ENCODE data around the gene CES2.

GRCh38 chr16:66904428-66904845 is 30.9 kb upstream of the CES2 start:
- TF ChIP-seq CTCF (IDR thresholded peaks at IDR 0.05) (no peak), RNF2 (IDR thresholded peaks at IDR 0.05; ENCODE audit: borderline replicate concordance, low read depth) (no peak), RAD21 (conservative IDR thresholded peaks at IDR 0.05 in 1 of 2, IDR thresholded peaks at IDR 0.05 in 1 of 2) (no peak), PBX3 (IDR thresholded peaks at IDR 0.05) (no peak), HMGXB4 (CRISPR knock-in tag; IDR thresholded peaks at IDR 0.05; ENCODE audit: borderline replicate concordance) (no peak), EP300 (IDR thresholded peaks at IDR 0.05) (no peak), FOSB (CRISPR knock-in tag; IDR thresholded peaks at IDR 0.05) (no peak), RCOR1 (IDR thresholded peaks at IDR 0.05; ENCODE audit: low read depth, low read length) (no peak)
